ENCODE measurements around the gene CPNE4. TPM values are rescaled to one million over a fixed set of nuclear protein-coding genes. Genes with fewer than 3 reads are reported as not detected.

CPNE4 gene
- total RNA-seq, 1 experiment from 2014 or later = 31.1 TPM

- Mint-ChIP-seq H3K27ac (ENCODE audit: unreplicated experiment) (no peak overlapping the region), H3K9me3 (ENCODE audit: low read depth, unreplicated experiment) (peaks cover 8% of the 10 kb centered on the region), H3K27me3 (ENCODE audit: unreplicated experiment) (no peaks in the 10 kb centered on the region), H3K36me3 (ENCODE audit: insufficient read depth, unreplicated experiment) (no peaks in the 10 kb centered on the region), H3K4me3 (ENCODE audit: low read depth, unreplicated experiment) (no peak overlapping the region), H3K4me1 (ENCODE audit: low read depth, unreplicated experiment) (peaks cover 12% of the 10 kb centered on the region)
- no TSS peak for BruUV-seq (replicated peaks)
- intact Hi-C loops (cut with micrococcal nuclease; ENCODE audit: unreplicated experiment) = no loop called here
- DNase-seq = no peak
- no peak for TF ChIP-seq CTCF (IDR thresholded peaks at IDR 0.05; ENCODE audit: unreplicated experiment)
- CTCF ChIA-PET = interaction anchor here (1.6 kb wide), 1 partner anchor 13 kb away, joined by 5 read pairs; no protein-coding TSS in a partner anchor
Observed at GRCh38 chr3:131995891-131996290, 38.9 kb downstream of the CPNE4 start.

GRCh38 chr3:131989318-131989717, 45.5 kb downstream of the CPNE4 start:
- CTCF ChIA-PET = no interaction called here
- no peak for DNase-seq
- no peak overlapping the region for H3K4me3 Mint-ChIP-seq (ENCODE audit: low read depth, unreplicated experiment)
- no peak overlapping the region for H3K27ac Mint-ChIP-seq (ENCODE audit: unreplicated experiment)
- BruUV-seq (replicated peaks) = no TSS peak
- no peaks in the 10 kb centered on the region for H3K27me3 Mint-ChIP-seq (ENCODE audit: unreplicated experiment)
- no peaks in the 10 kb centered on the region for H3K36me3 Mint-ChIP-seq (ENCODE audit: insufficient read depth, unreplicated experiment)
- no peaks in the 10 kb centered on the region for H3K4me1 Mint-ChIP-seq (ENCODE audit: low read depth, unreplicated experiment)
- intact Hi-C loops (cut with micrococcal nuclease; ENCODE audit: unreplicated experiment) = no loop called here
- no peak for TF ChIP-seq CTCF (IDR thresholded peaks at IDR 0.05; ENCODE audit: unreplicated experiment)
- H3K9me3 Mint-ChIP-seq (ENCODE audit: low read depth, unreplicated experiment) = peaks cover 18% of the 10 kb centered on the region

- CTCF ChIA-PET = no interaction called here
- no TSS peak for BruUV-seq (replicated peaks)
- Mint-ChIP-seq H3K4me3 (ENCODE audit: low read depth, unreplicated experiment) (no peak overlapping the region), H3K27ac (ENCODE audit: unreplicated experiment) (no peak overlapping the region), H3K9me3 (ENCODE audit: low read depth, unreplicated experiment) (peaks cover 18% of the 10 kb centered on the region), H3K27me3 (ENCODE audit: unreplicated experiment) (no peaks in the 10 kb centered on the region), H3K4me1 (ENCODE audit: low read depth, unreplicated experiment) (no peaks in the 10 kb centered on the region), H3K36me3 (ENCODE audit: insufficient read depth, unreplicated experiment) (no peaks in the 10 kb centered on the region)
- TF ChIP-seq CTCF (IDR thresholded peaks at IDR 0.05; ENCODE audit: unreplicated experiment) = no peak
- intact Hi-C loops (cut with micrococcal nuclease; ENCODE audit: unreplicated experiment) = no loop called here
- DNase-seq = no peak
Observed at GRCh38 chr3:131988209-131988608, 46.6 kb downstream of the CPNE4 start.

- no peak for DNase-seq
- Mint-ChIP-seq H3K36me3 (ENCODE audit: insufficient read depth, unreplicated experiment) (peaks cover under 1% of the 10 kb centered on the region), H3K9me3 (ENCODE audit: low read depth, unreplicated experiment) (peaks cover 6% of the 10 kb centered on the region), H3K4me1 (ENCODE audit: low read depth, unreplicated experiment) (no peaks in the 10 kb centered on the region), H3K27me3 (ENCODE audit: unreplicated experiment) (no peaks in the 10 kb centered on the region), H3K27ac (ENCODE audit: unreplicated experiment) (no peak overlapping the region), H3K4me3 (ENCODE audit: low read depth, unreplicated experiment) (no peak overlapping the region)
- intact Hi-C loops (cut with micrococcal nuclease; ENCODE audit: unreplicated experiment) = no loop called here
- no TSS peak for BruUV-seq (replicated peaks)
- CTCF ChIA-PET = interaction anchor here (1.0 kb wide), 1 partner anchor 91 kb away, joined by 3 read pairs; no protein-coding TSS in a partner anchor
- no peak for TF ChIP-seq CTCF (IDR thresholded peaks at IDR 0.05; ENCODE audit: unreplicated experiment)
Observed at GRCh38 chr3:131983689-131984088, 51.1 kb downstream of the CPNE4 start.
